GM18873 (cell line): ENCODE measurements around the gene PIANP.
A peak's percentile ranks its signal among the peaks of the same experiment; 100 is the strongest.

Experiments used
- ATAC-seq: cut with Tn5 transposase; IDR thresholded peaks from one replicate; pipeline ENCODE4 v1.9.1; 2021; ENCODE audit warnings: mild to moderate bottlenecking, moderate library complexity, moderate number of reproducible peaks; ENCODE audit not compliant: unreplicated experiment, low FRiP score

PIANP gene

GRCh38 chr12:6684609-6685008 lies 16.0 kb downstream of the PIANP start:
- no peak for ATAC-seq

- ATAC-seq: no peak
Measured at GRCh38 chr12:6676962-6677361, 23.7 kb downstream of the PIANP start.

- ATAC-seq: no peak
Measured at GRCh38 chr12:6672143-6672542, 28.5 kb downstream of the PIANP start.

- ATAC-seq: no peak
Measured at GRCh38 chr12:6667559-6668210, 32.9 kb downstream of the PIANP start.

GRCh38 chr12:6666211-6666610 lies 34.4 kb downstream of the PIANP start:
- no peak for ATAC-seq

- ATAC-seq: no peak
Measured at GRCh38 chr12:6664902-6665301, 35.7 kb downstream of the PIANP start.

- ATAC-seq: peak; percentile 83
Measured at GRCh38 chr12:6662906-6663742, 37.5 kb downstream of the PIANP start, which contains the start of gene ING4. TSS of gene ING4 (minus strand) at chr12:6663119. CDS start at chr12:6663101, 18 bp downstream.

GRCh38 chr12:6662602-6662905 lies 38.1 kb downstream of the PIANP start:
- no peak for ATAC-seq

- no peak for ATAC-seq
Measured at GRCh38 chr12:6653987-6654386, 46.6 kb downstream of the PIANP start.

- no peak for ATAC-seq
Measured at GRCh38 chr12:6653342-6653741, 47.3 kb downstream of the PIANP start.

GRCh38 chr12:6652391-6652790 lies 48.2 kb downstream of the PIANP start:
- no peak for ATAC-seq

GRCh38 chr12:6650832-6651231 lies 49.8 kb downstream of the PIANP start:
- ATAC-seq: no peak

GRCh38 chr12:6647083-6647604 lies 53.5 kb downstream of the PIANP start, which contains the start of gene ACRBP:
TSS of gene ACRBP (minus strand) at chr12:6647432. CDS start at chr12:6647366, 66 bp downstream.
- no peak for ATAC-seq

GRCh38 chr12:6646276-6647082 lies 54.1 kb downstream of the PIANP start:
- ATAC-seq: no peak

- ATAC-seq: no peak
Measured at GRCh38 chr12:6644903-6645302, 55.7 kb downstream of the PIANP start.

GRCh38 chr12:6644257-6644596 lies 56.4 kb downstream of the PIANP start:
- ATAC-seq: no peak
